GM21423 (cell line): Measurements from ENCODE around the gene SSNA1.

ENCODE experiments used
- ATAC-seq: cut with Tn5 transposase; IDR thresholded peaks from one replicate; pipeline ENCODE4 v1.9.1; 2021; ENCODE audit warnings: mild to moderate bottlenecking, moderate library complexity; ENCODE audit not compliant: unreplicated experiment

The SSNA1 gene

GRCh38 chr9:137152844-137153405 is 35.6 kb upstream of the SSNA1 start:
- no peak for ATAC-seq

- no peak for ATAC-seq
These were observed 31.7 kb upstream of the SSNA1 start for GRCh38 chr9:137156567-137157375.

- no peak for ATAC-seq
These were observed 30.7 kb upstream of the SSNA1 start for GRCh38 chr9:137157618-137158415.

GRCh38 chr9:137158625-137159024 is 29.9 kb upstream of the SSNA1 start:
- ATAC-seq = no peak

GRCh38 chr9:137159105-137160053 is 29.1 kb upstream of the SSNA1 start:
- ATAC-seq = no peak

- no peak for ATAC-seq
These were observed 28.4 kb upstream of the SSNA1 start for GRCh38 chr9:137160054-137160425.

GRCh38 chr9:137160716-137161557 is 27.5 kb upstream of the SSNA1 start:
- no peak for ATAC-seq

DNA sequence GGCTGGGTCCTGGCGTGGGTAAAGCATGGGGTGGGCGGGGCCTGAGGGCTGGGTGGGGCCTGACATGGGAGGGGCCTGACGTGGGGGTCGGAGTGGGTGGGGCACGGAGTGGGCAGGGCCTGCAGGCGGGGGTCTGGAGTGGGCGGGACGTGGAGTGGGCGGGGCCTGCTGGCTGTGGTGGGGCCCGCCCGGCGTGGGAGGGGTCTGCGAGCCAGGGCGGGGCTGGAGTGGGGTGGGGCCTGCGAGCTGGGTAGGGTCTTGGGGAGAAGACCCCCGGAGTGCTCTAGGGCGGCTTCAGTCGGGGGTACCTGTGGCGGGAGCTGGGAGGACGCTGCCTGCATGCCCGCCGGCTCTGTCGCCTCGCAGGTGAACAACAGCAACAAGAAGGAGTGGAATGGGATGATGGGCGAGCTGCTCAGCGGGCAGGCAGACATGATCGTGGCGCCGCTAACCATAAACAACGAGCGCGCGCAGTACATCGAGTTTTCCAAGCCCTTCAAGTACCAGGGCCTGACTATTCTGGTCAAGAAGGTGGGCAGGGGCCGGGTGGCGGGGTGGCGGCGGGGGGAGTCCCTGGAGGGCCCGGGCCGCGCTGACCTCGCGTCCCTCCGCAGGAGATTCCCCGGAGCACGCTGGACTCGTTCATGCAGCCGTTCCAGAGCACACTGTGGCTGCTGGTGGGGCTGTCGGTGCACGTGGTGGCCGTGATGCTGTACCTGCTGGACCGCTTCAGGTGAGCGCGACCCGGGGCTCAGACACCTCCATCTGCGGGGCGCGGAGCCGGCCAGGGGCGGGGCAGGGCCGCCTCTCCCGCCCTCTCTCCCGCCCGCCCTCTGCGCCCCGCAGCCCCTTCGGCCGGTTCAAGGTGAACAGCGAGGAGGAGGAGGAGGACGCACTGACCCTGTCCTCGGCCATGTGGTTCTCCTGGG is 26.7 kb upstream of the SSNA1 start:
- ATAC-seq = no peak

- no peak for ATAC-seq
These were observed 25.7 kb upstream of the SSNA1 start for GRCh38 chr9:137162505-137163364.

- no peak for ATAC-seq
These were observed 25.1 kb upstream of the SSNA1 start for GRCh38 chr9:137163365-137163715.

GRCh38 chr9:137163805-137164204 is 24.7 kb upstream of the SSNA1 start:
- ATAC-seq = no peak

DNA sequence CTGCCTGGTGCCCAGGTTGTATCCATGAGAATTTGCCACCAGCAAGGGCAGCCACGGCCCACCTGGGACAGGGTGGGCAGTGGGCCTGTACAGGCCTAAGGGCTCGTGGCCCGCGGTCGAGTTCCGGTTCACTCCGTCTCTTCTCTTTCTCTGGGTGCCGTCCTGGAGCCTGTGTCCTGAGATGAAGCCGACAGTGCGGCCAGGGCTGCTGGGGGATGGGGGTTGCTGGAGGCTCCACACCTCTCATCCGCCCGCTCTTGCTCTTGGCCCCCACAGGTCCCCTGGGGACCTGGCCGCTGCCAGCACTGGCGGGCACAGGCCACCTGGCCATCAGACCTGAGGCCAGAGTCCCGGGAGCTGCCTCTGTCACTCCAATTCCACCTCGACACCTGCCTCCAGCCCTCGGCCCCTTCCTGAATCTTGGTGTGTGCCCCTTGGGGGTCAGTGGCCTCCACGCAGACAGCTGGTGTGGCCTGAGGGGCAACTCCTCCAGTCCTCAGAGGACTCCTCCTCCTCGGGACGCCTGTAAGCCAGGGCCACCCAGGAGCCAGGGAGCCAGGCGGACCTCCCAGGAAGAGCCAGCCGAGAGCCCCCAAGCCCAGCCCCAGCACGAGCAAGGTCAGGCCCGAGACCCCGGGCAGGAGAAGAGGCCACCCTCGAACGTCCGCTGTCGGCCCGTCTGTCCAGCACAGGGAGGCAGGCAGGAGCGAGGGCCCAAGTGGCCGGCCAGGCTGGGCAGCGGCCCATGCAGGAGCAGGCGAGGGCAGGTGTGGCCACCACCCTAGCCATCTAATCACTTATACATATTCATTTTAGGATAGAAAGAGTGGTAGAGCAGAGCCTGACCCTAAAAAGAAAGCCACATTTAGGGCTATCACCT is 23.9 kb upstream of the SSNA1 start:
- ATAC-seq = no peak

DNA sequence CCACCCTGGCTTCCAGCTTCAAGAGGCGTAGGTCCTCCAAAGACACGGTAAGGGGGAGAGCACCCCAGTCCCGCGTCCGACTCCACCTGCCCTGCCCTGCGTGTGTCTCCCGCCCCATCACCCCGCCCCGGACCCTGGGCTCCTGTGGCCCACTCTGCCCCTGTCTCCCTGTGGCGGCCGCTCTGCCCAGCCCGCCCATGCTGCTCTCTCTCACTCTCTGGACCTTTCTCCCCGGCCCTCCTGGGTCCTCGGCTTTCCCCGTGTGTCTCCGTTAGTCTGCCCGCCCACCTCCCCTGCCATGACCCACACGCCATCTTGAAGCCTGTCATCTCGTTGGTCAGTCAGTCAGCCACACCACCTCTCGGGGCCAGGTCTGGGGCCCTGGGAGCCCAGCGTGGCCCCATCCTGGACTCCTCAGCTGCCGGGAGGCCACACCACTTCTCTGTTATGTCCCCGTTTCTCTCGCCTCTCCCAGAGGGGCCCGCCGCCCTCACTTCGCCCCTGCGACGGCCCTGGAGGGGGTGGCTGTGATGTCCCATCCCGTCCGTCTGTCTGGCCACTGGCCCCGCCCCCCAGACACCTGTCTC is 23.1 kb upstream of the SSNA1 start:
- ATAC-seq = no peak

DNA sequence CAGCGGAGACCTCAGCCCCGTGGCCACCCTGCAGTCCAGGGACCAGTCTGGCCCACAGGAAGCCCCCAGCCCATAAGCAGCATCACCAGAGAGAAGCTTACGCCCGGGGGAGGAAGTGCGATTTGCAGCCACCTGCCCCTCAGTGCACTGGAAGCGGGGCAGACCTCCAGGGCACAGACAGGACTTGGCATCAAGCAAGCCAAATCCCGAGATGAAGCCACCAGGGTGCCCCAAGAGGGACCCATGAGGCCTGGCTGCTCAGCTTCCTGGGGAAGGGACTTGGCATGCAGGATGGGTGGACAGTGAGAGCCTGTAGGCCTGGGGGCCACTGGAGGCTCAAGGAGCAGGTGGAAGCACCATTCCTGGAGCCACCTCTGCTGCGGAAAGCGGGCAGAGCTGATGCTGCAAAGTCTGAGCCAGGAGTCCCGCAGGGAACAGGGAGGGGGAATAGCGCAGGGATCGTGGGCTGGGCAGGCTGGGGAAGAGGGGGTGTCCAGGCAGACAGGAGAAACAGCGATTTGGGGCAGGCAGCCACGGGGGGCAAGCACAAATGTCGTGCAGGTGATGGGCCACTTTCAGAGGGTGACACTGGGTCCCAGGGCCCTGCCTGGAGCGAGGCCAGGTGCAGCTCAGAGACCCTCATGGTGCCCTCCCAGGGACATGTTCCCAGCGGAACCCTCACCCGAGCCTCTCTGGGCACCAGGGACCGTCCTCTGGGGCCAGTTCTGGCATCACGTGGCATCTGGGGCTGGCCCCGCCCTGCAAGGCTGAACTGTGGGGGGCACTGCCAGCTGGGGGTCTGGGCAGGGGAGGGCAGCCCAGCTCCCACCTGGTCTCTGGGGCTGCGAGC is 21.9 kb upstream of the SSNA1 start:
- ATAC-seq = no peak

DNA sequence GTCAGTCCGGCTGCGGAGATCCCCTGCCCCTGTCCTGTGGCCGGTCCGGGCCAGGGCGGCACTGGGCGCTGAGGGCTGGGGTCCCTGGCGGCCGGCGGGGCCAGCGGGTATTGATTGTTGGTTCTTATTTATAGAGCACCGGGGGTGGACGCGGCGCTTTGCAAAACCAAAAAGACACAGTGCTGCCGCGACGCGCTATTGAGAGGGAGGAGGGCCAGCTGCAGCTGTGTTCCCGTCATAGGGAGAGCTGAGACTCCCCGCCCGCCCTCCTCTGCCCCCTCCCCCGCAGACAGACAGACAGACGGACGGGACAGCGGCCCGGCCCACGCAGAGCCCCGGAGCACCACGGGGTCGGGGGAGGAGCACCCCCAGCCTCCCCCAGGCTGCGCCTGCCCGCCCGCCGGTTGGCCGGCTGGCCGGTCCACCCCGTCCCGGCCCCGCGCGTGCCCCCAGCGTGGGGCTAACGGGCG is 21.2 kb upstream of the SSNA1 start:
- no peak for ATAC-seq
